Iris pigment epithelial cell (primary cell): ENCODE data around the gene SCUBE2.

Experiments
- DNase-seq: peaks from one replicate; pipeline ENCODE4 v3.0.0-alpha.2; 2011; ENCODE audit warnings: low read depth

Gene SCUBE2

GRCh38 chr11:9073466-9074225, 17.8 kb downstream of the SCUBE2 start:
- no peak for DNase-seq

GRCh38 chr11:9072626-9073176, 18.7 kb downstream of the SCUBE2 start:
- no peak for DNase-seq

- no peak for DNase-seq
These were observed 19.7 kb downstream of the SCUBE2 start for GRCh38 chr11:9071692-9072091.

- DNase-seq, result no peak
These were observed 20.5 kb downstream of the SCUBE2 start for GRCh38 chr11:9070749-9071491.

- DNase-seq, result no peak
These were observed 21.4 kb downstream of the SCUBE2 start for GRCh38 chr11:9069862-9070470.

- no peak for DNase-seq
These were observed 22.1 kb downstream of the SCUBE2 start for GRCh38 chr11:9069256-9069655.

- DNase-seq, result no peak
These were observed 24.9 kb downstream of the SCUBE2 start for GRCh38 chr11:9066433-9066925.

GRCh38 chr11:9065607-9066432, 25.6 kb downstream of the SCUBE2 start:
- DNase-seq, result peak; percentile 54

- no peak for DNase-seq
These were observed 29.6 kb downstream of the SCUBE2 start for GRCh38 chr11:9061807-9062206.

GRCh38 chr11:9060700-9061111, 30.7 kb downstream of the SCUBE2 start:
- DNase-seq, result no peak

GRCh38 chr11:9059406-9059805, 32.0 kb downstream of the SCUBE2 start:
- DNase-seq, result no peak

GRCh38 chr11:9057888-9058287, 33.5 kb downstream of the SCUBE2 start:
- no peak for DNase-seq

- DNase-seq, result no peak
These were observed 34.4 kb downstream of the SCUBE2 start for GRCh38 chr11:9057007-9057406.

- DNase-seq, result no peak
These were observed 34.9 kb downstream of the SCUBE2 start for GRCh38 chr11:9056467-9056866.

GRCh38 chr11:9053316-9054035, 37.9 kb downstream of the SCUBE2 start:
- DNase-seq, result peak; percentile 34

- no peak for DNase-seq
These were observed 39.1 kb downstream of the SCUBE2 start for GRCh38 chr11:9052316-9052715.

GRCh38 chr11:9049959-9050358, 41.4 kb downstream of the SCUBE2 start:
- no peak for DNase-seq

GRCh38 chr11:9047964-9048523, 43.4 kb downstream of the SCUBE2 start:
- DNase-seq, result peak; percentile 13

- DNase-seq, result no peak
These were observed 44.9 kb downstream of the SCUBE2 start for GRCh38 chr11:9046481-9046880.

GRCh38 chr11:9042488-9042887, 48.9 kb downstream of the SCUBE2 start:
- no peak for DNase-seq

- no peak for DNase-seq
These were observed 49.7 kb downstream of the SCUBE2 start for GRCh38 chr11:9041747-9042146.
